KMS-11 (cell line): ENCODE results near the gene SEC24D.

Source experiments
- H2AFZ ChIP-seq: fragments of 200-600 bp; sonication (generic); 2 replicates; pipeline ENCODE4 v1.6.1; 2016; ENCODE audit warnings: antibody characterized with exemption, mixed run types, low read depth
- H3K27ac ChIP-seq: fragments of 200-600 bp; sonication (generic); 2 replicates; pipeline ENCODE4 v1.6.1; 2016; ENCODE audit warnings: mild to moderate bottlenecking, mixed run types
- H3K27me3 ChIP-seq: fragments of 200-600 bp; sonication (generic); 2 replicates; pipeline ENCODE4 v1.6.1; 2017; ENCODE audit warnings: mild to moderate bottlenecking, low read depth, mixed run types, moderate library complexity; ENCODE audit not compliant: insufficient read depth
- H3K36me3 ChIP-seq: fragments of 200-600 bp; sonication (generic); 2 replicates; pipeline ENCODE4 v1.6.1; 2017; ENCODE audit warnings: mild to moderate bottlenecking, mixed run types; ENCODE audit not compliant: insufficient read depth
- H3K4me1 ChIP-seq: fragments of 200-600 bp; sonication (generic); 2 replicates; pipeline ENCODE4 v1.6.1; 2016; ENCODE audit warnings: mild to moderate bottlenecking, low read depth, mixed run types; ENCODE audit not compliant: poor library complexity, severe bottlenecking
- H3K4me2 ChIP-seq: fragments of 200-600 bp; sonication (generic); 2 replicates; pipeline ENCODE4 v1.7.0; 2016; ENCODE audit warnings: mild to moderate bottlenecking, mixed run types
- H3K4me3 ChIP-seq: fragments of 200-600 bp; sonication (generic); IDR thresholded peaks from 2 replicates; pipeline ENCODE4 v1.6.1; 2017; ENCODE audit warnings: low read depth, low read length, mixed read lengths; ENCODE audit not compliant: insufficient read depth
- H3K79me2 ChIP-seq: fragments of 200-600 bp; sonication (generic); 2 replicates; pipeline ENCODE4 v1.6.1; 2016; ENCODE audit warnings: low read depth, mixed run types; ENCODE audit not compliant: insufficient read depth
- H3K9ac ChIP-seq: fragments of 200-600 bp; sonication (generic); 2 replicates; pipeline ENCODE4 v1.6.1; 2016; ENCODE audit warnings: mild to moderate bottlenecking, mixed run types
- H4K20me1 ChIP-seq: fragments of 200-600 bp; sonication (generic); 2 replicates; pipeline ENCODE4 v1.6.1; 2016; ENCODE audit warnings: mild to moderate bottlenecking, mixed run types; ENCODE audit not compliant: insufficient read depth
- CTCF ChIP-seq: fragments of 200-600 bp; sonication (generic); conservative IDR thresholded peaks from 2 replicates; pipeline ENCODE4 v1.6.1; 2017; ENCODE audit warnings: low read depth, mild to moderate bottlenecking, antibody characterized with exemption, low read length, moderate library complexity, mixed read lengths

SEC24D gene

GRCh38 chr4:118807659-118808058 lies 28.3 kb downstream of the SEC24D start:
- H4K20me1 ChIP-seq = no peaks in the 10 kb centered on the region
- TF ChIP-seq CTCF = no peak
- H2AFZ ChIP-seq = no peak overlapping the region
- H3K4me2 ChIP-seq = no peak overlapping the region
- H3K4me3 ChIP-seq = no peak overlapping the region
- no peak overlapping the region for H3K27ac ChIP-seq
- peaks cover 3% of the 10 kb centered on the region; the same call in 1 of the 2 replicates for H3K36me3 ChIP-seq
- no peaks in the 10 kb centered on the region for H3K79me2 ChIP-seq
- H3K9ac ChIP-seq = no peak overlapping the region
- no peaks in the 10 kb centered on the region for H3K27me3 ChIP-seq
- H3K4me1 ChIP-seq = no peaks in the 10 kb centered on the region

- H3K4me2 ChIP-seq = no peak overlapping the region
- H3K36me3 ChIP-seq = no peaks in the 10 kb centered on the region; the same call in 1 of the 2 replicates
Observed at GRCh38 chr4:118803253-118803652, 32.7 kb downstream of the SEC24D start.

GRCh38 chr4:118801895-118802575 lies 33.9 kb downstream of the SEC24D start:
- no peak for TF ChIP-seq CTCF
- Histone ChIP-seq H2AFZ (no peak overlapping the region), H3K9ac (no peak overlapping the region), H3K4me2 (no peak overlapping the region), H3K36me3 (no peaks in the 10 kb centered on the region; the same call in 1 of the 2 replicates), H3K27me3 (no peaks in the 10 kb centered on the region), H3K79me2 (no peaks in the 10 kb centered on the region), H3K4me1 (no peaks in the 10 kb centered on the region), H4K20me1 (no peaks in the 10 kb centered on the region; the same call in 1 of the 2 replicates), H3K4me3 (no peak overlapping the region), H3K27ac (no peak overlapping the region)

More at GRCh38 chr4:118803253-118803652, 32.7 kb downstream of the SEC24D start:
- no peak overlapping the region for H3K27ac ChIP-seq
- H2AFZ ChIP-seq = no peak overlapping the region
- no peaks in the 10 kb centered on the region for H3K79me2 ChIP-seq
- H3K27me3 ChIP-seq = no peaks in the 10 kb centered on the region
- H3K9ac ChIP-seq = no peak overlapping the region
- TF ChIP-seq CTCF = no peak
- no peaks in the 10 kb centered on the region; the same call in 1 of the 2 replicates for H4K20me1 ChIP-seq
- no peaks in the 10 kb centered on the region for H3K4me1 ChIP-seq
- H3K4me3 ChIP-seq = no peak overlapping the region

GRCh38 chr4:118799231-118799942 lies 36.5 kb downstream of the SEC24D start:
- Histone ChIP-seq H3K4me3 (no peak overlapping the region), H3K79me2 (no peaks in the 10 kb centered on the region), H3K36me3 (no peaks in the 10 kb centered on the region; the same call in 1 of the 2 replicates), H4K20me1 (no peaks in the 10 kb centered on the region; the same call in 1 of the 2 replicates), H3K9ac (no peak overlapping the region), H3K27ac (no peak overlapping the region), H2AFZ (no peak overlapping the region), H3K4me1 (no peaks in the 10 kb centered on the region), H3K27me3 (no peaks in the 10 kb centered on the region), H3K4me2 (no peak overlapping the region)
- TF ChIP-seq CTCF = no peak
